Transverse colon (tissue), 4 donors: ENCODE results near the gene SHC2.

Experiments used
- EP300 ChIP-seq: sonication (generic); formaldehyde crosslinking; IDR thresholded peaks from one replicate; pipeline ENCODE4 v1.6.1; 2017; ENCODE audit warnings: antibody characterized with exemption, low read depth
- POLR2A ChIP-seq: fragments of 450-650 bp; IDR thresholded peaks from one replicate; pipeline ENCODE4 v1.6.1; 2016; ENCODE audit warnings: antibody characterized with exemption, mild to moderate bottlenecking, moderate library complexity
- POLR2AphosphoS5 ChIP-seq, 3 donors: sonication (generic); formaldehyde crosslinking; IDR thresholded peaks; one replicate each; pipeline ENCODE4 v1.6.1; 2016; ENCODE audit warnings: antibody characterized with exemption in 3 of 3
- TF ChIP-seq, protein P1 (sequence below), 5 experiments: fragments of 200-600 bp in 3 of 5; fragments of 450-650 bp in 2 of 5; sonication (generic) in 3 of 5; IDR thresholded peaks; 1 replicate in 2 of 5; 2 replicates in 3 of 5; pipeline ENCODE4 v1.5.1; 2016 to 2017; ENCODE audit warnings: antibody characterized with exemption in 5 of 5, inconsistent platforms in 3 of 5, mild to moderate bottlenecking in 2 of 5, moderate library complexity in 1 of 5

DNA sequence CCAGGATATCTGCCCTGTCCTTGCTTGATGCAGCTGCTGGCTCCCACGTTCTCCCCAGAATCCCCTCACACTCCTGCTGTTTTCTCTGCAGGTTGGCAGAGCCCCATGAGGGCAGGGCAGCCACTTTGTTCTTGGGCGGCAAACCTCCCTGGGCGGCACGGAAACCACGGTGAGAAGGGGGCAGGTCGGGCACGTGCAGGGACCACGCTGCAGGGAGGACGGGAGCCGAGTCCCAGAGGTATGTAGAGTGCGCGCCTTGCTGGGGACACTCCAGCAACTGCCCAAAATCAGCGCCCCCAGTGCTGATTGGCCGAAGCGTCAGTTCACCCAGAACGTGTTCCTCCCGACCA is 86.0 kb downstream of the SHC2 start:
- TF ChIP-seq, protein P1, sequence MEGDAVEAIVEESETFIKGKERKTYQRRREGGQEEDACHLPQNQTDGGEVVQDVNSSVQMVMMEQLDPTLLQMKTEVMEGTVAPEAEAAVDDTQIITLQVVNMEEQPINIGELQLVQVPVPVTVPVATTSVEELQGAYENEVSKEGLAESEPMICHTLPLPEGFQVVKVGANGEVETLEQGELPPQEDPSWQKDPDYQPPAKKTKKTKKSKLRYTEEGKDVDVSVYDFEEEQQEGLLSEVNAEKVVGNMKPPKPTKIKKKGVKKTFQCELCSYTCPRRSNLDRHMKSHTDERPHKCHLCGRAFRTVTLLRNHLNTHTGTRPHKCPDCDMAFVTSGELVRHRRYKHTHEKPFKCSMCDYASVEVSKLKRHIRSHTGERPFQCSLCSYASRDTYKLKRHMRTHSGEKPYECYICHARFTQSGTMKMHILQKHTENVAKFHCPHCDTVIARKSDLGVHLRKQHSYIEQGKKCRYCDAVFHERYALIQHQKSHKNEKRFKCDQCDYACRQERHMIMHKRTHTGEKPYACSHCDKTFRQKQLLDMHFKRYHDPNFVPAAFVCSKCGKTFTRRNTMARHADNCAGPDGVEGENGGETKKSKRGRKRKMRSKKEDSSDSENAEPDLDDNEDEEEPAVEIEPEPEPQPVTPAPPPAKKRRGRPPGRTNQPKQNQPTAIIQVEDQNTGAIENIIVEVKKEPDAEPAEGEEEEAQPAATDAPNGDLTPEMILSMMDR (IDR thresholded peaks at IDR 0.05) = no peak
- TF ChIP-seq POLR2A (no peak), POLR2AphosphoS5 (IDR thresholded peaks at IDR 0.05) (no peak), EP300 (no peak)
